GM10266 (cell line): ENCODE data around the gene HUS1.

Source experiments
- DNase-seq: peaks from one replicate; pipeline ENCODE4 v3.0.0; 2012; ENCODE audit errors: extremely low spot score
- TF ChIP-seq, protein P1 (sequence below): IDR thresholded peaks from 2 replicates; pipeline ENCODE4 v1.5.1; 2012; ENCODE audit warnings: mild to moderate bottlenecking, low read depth; ENCODE audit not compliant: control insufficient read depth, insufficient read depth; ENCODE audit errors: missing control alignments

Gene HUS1

DNA sequence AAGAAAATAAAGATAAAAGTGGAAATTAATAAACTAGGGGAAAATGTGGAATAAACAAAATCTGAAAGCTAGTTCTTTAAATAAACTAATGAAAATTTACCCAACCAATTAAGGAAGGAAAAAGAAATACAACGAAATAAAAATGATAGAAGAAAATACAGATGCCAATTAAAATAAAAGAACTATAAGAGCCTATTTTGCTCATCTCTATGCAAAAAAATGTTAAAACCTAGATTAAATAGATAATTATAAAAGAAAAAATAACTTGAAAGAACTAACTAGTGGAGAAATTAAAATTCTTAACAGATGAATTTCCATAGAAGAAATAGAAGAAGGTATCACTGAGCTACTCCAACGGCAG lies 63.8 kb downstream of the HUS1 start:
- TF ChIP-seq, protein P1, sequence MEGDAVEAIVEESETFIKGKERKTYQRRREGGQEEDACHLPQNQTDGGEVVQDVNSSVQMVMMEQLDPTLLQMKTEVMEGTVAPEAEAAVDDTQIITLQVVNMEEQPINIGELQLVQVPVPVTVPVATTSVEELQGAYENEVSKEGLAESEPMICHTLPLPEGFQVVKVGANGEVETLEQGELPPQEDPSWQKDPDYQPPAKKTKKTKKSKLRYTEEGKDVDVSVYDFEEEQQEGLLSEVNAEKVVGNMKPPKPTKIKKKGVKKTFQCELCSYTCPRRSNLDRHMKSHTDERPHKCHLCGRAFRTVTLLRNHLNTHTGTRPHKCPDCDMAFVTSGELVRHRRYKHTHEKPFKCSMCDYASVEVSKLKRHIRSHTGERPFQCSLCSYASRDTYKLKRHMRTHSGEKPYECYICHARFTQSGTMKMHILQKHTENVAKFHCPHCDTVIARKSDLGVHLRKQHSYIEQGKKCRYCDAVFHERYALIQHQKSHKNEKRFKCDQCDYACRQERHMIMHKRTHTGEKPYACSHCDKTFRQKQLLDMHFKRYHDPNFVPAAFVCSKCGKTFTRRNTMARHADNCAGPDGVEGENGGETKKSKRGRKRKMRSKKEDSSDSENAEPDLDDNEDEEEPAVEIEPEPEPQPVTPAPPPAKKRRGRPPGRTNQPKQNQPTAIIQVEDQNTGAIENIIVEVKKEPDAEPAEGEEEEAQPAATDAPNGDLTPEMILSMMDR = no peak
- no peak for DNase-seq

DNA sequence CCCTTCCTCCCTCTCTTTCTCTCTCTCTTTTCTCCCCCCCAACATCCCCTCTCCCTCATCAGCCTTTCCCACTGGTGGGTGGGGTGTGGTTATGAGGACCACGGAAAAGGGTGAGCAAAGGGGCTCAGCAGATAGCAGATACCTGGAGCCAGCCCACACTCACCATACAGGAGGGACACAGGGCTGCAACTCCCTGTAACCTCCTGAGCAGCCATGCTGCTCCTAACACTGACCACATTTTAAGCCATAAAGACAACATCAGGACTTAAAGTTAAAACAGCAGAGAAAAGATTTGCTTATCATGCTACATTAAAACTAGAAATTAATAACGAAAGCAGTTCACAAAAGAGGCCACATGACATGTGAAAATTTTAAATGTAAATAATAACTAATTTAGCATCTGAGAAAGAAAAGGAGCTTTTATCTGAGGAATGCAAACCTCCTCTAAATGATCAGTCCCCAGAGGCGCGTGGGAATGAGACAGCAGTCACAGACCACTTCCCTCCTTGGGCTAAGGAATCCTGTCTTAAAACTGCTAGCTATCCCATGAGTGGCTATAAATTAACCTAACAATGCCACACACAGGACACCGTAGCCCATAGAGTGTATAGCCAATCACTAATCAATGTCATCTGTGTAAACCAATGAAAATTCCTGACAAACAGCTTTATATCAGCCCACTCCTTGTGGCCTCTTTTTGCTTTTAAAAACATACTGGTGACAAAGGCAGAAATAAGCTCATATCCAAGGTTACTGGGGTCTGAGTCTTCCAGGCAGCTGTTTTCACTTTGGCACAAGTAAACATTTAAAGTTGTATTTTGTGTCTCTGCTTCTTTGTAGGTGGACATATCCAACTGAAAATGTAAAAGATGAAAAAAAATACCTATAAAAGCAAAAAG lies 64.4 kb downstream of the HUS1 start:
- TF ChIP-seq, protein P1 = no peak
- no peak for DNase-seq
